HEK293 (cell line): ENCODE measurements around the gene PILRA.

ENCODE experiments used
- ZNF324 ChIP-seq: fragments of 450-650 bp; formaldehyde crosslinking; IDR thresholded peaks from 2 replicates; pipeline ENCODE4 v1.5.1; 2016; ENCODE audit warnings: missing biosample characterization, missing genetic modification characterization
- ZNF629 ChIP-seq: fragments of 450-650 bp; formaldehyde crosslinking; IDR thresholded peaks from 2 replicates; pipeline ENCODE4 v1.5.1; 2017; ENCODE audit warnings: missing biosample characterization, missing genetic modification characterization

DNA sequence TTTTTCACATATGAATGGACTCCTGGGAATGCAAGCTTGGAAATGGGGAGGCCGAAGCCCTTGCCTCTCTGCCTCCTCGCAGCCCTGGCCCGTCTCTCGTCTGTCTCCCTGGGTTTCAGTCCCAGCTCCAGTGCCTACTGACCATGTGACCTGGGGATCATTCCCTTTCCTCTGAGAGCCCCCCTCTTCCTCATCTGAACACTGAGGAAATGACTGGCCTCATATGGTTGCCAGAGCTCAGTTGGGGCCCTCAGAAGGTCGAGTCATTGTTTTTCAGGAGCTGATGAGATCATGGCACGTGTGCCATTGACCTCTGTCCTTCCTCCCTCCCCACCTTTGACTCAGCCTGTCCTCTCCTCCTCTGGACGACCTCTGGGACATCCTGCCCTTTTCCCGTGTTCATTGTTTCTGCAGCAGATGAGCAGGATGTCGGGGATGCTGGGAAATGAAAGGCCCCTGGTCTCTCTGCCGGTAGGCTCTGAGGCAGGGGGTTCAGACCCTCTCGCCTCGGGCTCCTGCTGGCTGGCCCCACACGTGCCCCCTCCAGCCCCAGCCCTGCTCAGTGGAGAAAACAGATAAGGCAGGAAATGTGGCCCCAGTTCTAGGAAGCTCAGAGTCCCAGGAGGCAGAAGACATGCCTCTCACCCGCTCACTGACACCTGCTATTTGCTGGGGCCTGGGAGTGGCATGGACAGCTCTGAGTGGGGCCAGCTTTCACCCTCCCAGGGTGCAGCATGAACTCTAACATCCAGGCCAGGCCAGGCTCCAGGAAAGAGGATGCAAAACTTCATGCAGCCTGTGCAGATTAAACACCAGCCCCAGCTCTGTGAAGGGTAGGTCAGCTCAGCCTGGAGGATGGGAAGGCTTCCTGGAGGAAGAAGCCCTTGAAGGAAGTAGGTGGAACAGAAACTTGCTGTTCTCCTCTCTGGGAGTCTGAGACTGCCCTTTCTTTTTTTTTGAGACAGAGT lies 71.3 kb downstream of the PILRA start:
- no peak for TF ChIP-seq ZNF324 (tag by site-specific recombination)
- TF ChIP-seq ZNF629 (tag by site-specific recombination): no peak; the same call in 1 of the 2 replicates
